Endodermal cell (in vitro differentiated cells): ENCODE results near the gene KLF8. TPM values are rescaled to one million over a fixed set of nuclear protein-coding genes. Genes with fewer than 3 reads are reported as not detected.

Source experiments
- DNase-seq: peaks from one replicate; pipeline ENCODE4 v3.0.0-alpha.2; 2017
- H3K27ac ChIP-seq: 2 replicates; pipeline ENCODE4 v1.5.1; 2013; ENCODE audit warnings: mild to moderate bottlenecking, low read depth, low read length, moderate library complexity
- H3K27me3 ChIP-seq: 2 replicates; pipeline ENCODE4 v1.6.1; 2013; ENCODE audit warnings: mild to moderate bottlenecking, low read length, moderate library complexity; ENCODE audit not compliant: insufficient read depth, control insufficient read depth, poor library complexity, severe bottlenecking
- H3K36me3 ChIP-seq: 2 replicates; pipeline ENCODE4 v1.7.0; 2013; ENCODE audit warnings: mild to moderate bottlenecking, low read length, moderate library complexity; ENCODE audit not compliant: control insufficient read depth, insufficient read depth
- H3K4me1 ChIP-seq: one replicate; pipeline ENCODE4 v1.7.0; 2013; ENCODE audit warnings: low read length; ENCODE audit not compliant: control insufficient read depth, insufficient read depth
- H3K4me3 ChIP-seq: 2 replicates; pipeline ENCODE4 v1.5.1; 2013; ENCODE audit warnings: mild to moderate bottlenecking, low read length, moderate library complexity
- H3K9ac ChIP-seq: 2 replicates; pipeline ENCODE4 v1.6.1; 2013; ENCODE audit warnings: mild to moderate bottlenecking, low read length, moderate library complexity; ENCODE audit not compliant: poor library complexity, severe bottlenecking; ENCODE audit errors: extremely low read depth
- H3K9me3 ChIP-seq: 2 replicates; pipeline ENCODE4 v1.6.1; 2013; ENCODE audit warnings: mild to moderate bottlenecking, low read length, moderate library complexity; ENCODE audit not compliant: control insufficient read depth
- H3K27ac Mint-ChIP-seq: 2 replicates; pipeline ENCODE4 v1.8.0; 2020; ENCODE audit warnings: mixed read lengths
- H3K27me3 Mint-ChIP-seq: 2 replicates; pipeline ENCODE4 v1.8.0; 2021; ENCODE audit warnings: mild to moderate bottlenecking, mixed read lengths; ENCODE audit not compliant: insufficient read depth
- H3K36me3 Mint-ChIP-seq: 2 replicates; pipeline ENCODE4 v1.8.0; 2020; ENCODE audit warnings: low read depth, mixed read lengths
- H3K4me1 Mint-ChIP-seq: 2 replicates; pipeline ENCODE4 v1.8.0; 2020; ENCODE audit warnings: mixed read lengths
- H3K4me3 Mint-ChIP-seq: 2 replicates; pipeline ENCODE4 v1.8.0; 2020; ENCODE audit warnings: mild to moderate bottlenecking, moderate library complexity, mixed read lengths
- H3K9me3 Mint-ChIP-seq: 2 replicates; pipeline ENCODE4 v1.8.0; 2020; ENCODE audit warnings: mild to moderate bottlenecking, mixed read lengths
- CTCF ChIP-seq: fragments of 200-600 bp; sonication (generic); conservative IDR thresholded peaks from 2 replicates; pipeline ENCODE4 v1.5.0; 2021; ENCODE audit warnings: antibody characterized with exemption, mild to moderate bottlenecking
- WGBS, 2 experiments: methylation state at CpG; one replicate each; pipeline versions ENCODE4 v1.1.5 to v1.1.7; 2013; ENCODE audit warnings: missing lambda C conversion rate in 2 of 2, mixed read lengths in 1 of 2; ENCODE audit not compliant: insufficient coverage in 1 of 2, insufficient read length in 1 of 2; 5-methylcytosine and 5-hydroxymethylcytosine counted together
- total RNA-seq, 2 donors: library from RNA; stranded (reverse); fragmentation: NEBNext Ultra II Directional in 1 of 2; extraction: Animal tissue kit (Norgen Biotek cat#: 25700) in 1 of 2; gene quantifications; 2 replicates in 1 of 2; 3 replicates in 1 of 2; pipeline ENCODE4 v1.2.1, GENCODE V29; 2021

The KLF8 gene
- total RNA-seq, 2 donors from 2014 or later = 62.6 to 110 TPM

GRCh38 chrX:56278692-56279091 is 46.5 kb downstream of the KLF8 start:
- no peaks in the 10 kb centered on the region for H3K4me1 ChIP-seq
- H3K9me3 ChIP-seq = no peaks in the 10 kb centered on the region
- no peak for TF ChIP-seq CTCF
- H3K36me3 ChIP-seq = peaks cover 90% of the 10 kb centered on the region
- H3K27ac ChIP-seq = no peak overlapping the region
- H3K27me3 ChIP-seq = no peaks in the 10 kb centered on the region
- no peak overlapping the region for H3K27ac Mint-ChIP-seq
- no peaks in the 10 kb centered on the region for H3K4me1 Mint-ChIP-seq
- H3K9ac ChIP-seq = no peak overlapping the region
- H3K27me3 Mint-ChIP-seq = no peaks in the 10 kb centered on the region
- peaks cover 30% of the 10 kb centered on the region for H3K9me3 Mint-ChIP-seq
- no peak for DNase-seq
- 100% methylated on average over 1 of the region's 1 CpG for WGBS, 2 experiments
- H3K4me3 ChIP-seq = no peak overlapping the region
- H3K4me3 Mint-ChIP-seq = no peak overlapping the region
- peaks cover 15% of the 10 kb centered on the region for H3K36me3 Mint-ChIP-seq

- Histone ChIP-seq H3K9ac (no peak overlapping the region), H3K27me3 (no peaks in the 10 kb centered on the region), H3K4me1 (no peaks in the 10 kb centered on the region), H3K36me3 (peaks cover 90% of the 10 kb centered on the region), H3K9me3 (peaks cover 4% of the 10 kb centered on the region), H3K4me3 (no peak overlapping the region), H3K27ac (no peak overlapping the region)
- H3K4me1 Mint-ChIP-seq = no peaks in the 10 kb centered on the region
- H3K27me3 Mint-ChIP-seq = no peaks in the 10 kb centered on the region
- H3K27ac Mint-ChIP-seq = no peak overlapping the region
- H3K9me3 Mint-ChIP-seq = peaks cover 24% of the 10 kb centered on the region
- 89% methylated on average over 2 of the region's 2 CpGs; no CpG with 5 or more reads in 1 of the 2 experiments for WGBS, 2 experiments
- peaks cover 13% of the 10 kb centered on the region for H3K36me3 Mint-ChIP-seq
- DNase-seq = no peak
- no peak for TF ChIP-seq CTCF
- no peak overlapping the region for H3K4me3 Mint-ChIP-seq
Measured at GRCh38 chrX:56279863-56280262, 47.7 kb downstream of the KLF8 start.

- Histone ChIP-seq H3K9ac (no peak overlapping the region), H3K9me3 (peaks cover 8% of the 10 kb centered on the region), H3K27me3 (no peaks in the 10 kb centered on the region), H3K27ac (no peak overlapping the region), H3K36me3 (peaks cover 90% of the 10 kb centered on the region), H3K4me3 (no peak overlapping the region), H3K4me1 (no peaks in the 10 kb centered on the region)
- TF ChIP-seq CTCF = peak; percentile 25
- DNase-seq = no peak
- H3K27ac Mint-ChIP-seq = no peak overlapping the region
- H3K27me3 Mint-ChIP-seq = no peaks in the 10 kb centered on the region
- peaks cover 26% of the 10 kb centered on the region for H3K9me3 Mint-ChIP-seq
- H3K4me1 Mint-ChIP-seq = no peaks in the 10 kb centered on the region
- no peak overlapping the region for H3K4me3 Mint-ChIP-seq
- peaks cover 27% of the 10 kb centered on the region for H3K36me3 Mint-ChIP-seq
Measured at GRCh38 chrX:56281789-56282188, 49.6 kb downstream of the KLF8 start.
